IMR-90 (cell line): ENCODE data around the gene USP40. TPM values are rescaled to one million over a fixed set of nuclear protein-coding genes. Genes with fewer than 3 reads are reported as not detected.

Experiments used
- ATAC-seq: fragments of 200-7000 bp; cut with Tn5 transposase; 2 replicates; pipeline ENCODE4 v1.9.1; 2020; ENCODE audit warnings: low read depth, mild to moderate bottlenecking, moderate library complexity
- BruUV-seq: library from RNA; stranded (reverse); fragments of 400-500 nt; replicated peaks from 2 replicates; lab custom pipeline; 2021; lab: Mats Ljungman, UMichigan
- CTCF ChIA-PET: fragments of 300-600 bp; formaldehyde crosslinking; extraction: SDS; loops from one replicate; lab custom pipeline; 2021; ENCODE audit warnings: antibody characterized with exemption; lab: Yijun Ruan, JAX
- POLR2A ChIA-PET: fragments of 300-600 bp; sonication (Branson Sonifier 250); formaldehyde crosslinking; loops from one replicate; lab custom pipeline; 2022; ENCODE audit warnings: antibody characterized with exemption; ENCODE audit not compliant: unreplicated experiment; lab: Charles Lee
- DNase-seq: peaks from one replicate; pipeline ENCODE4 v3.0.0; 2013
- H2AFZ ChIP-seq: replicated peaks from 2 replicates; pipeline ENCODE3; 2013; ENCODE audit warnings: low read length, mild to moderate bottlenecking; ENCODE audit not compliant: poor library complexity
- H2AK5ac ChIP-seq: 2 replicates; pipeline ENCODE4 v1.6.1; 2013; ENCODE audit warnings: low read depth, low read length, inconsistent platforms
- H2AK9ac ChIP-seq: replicated peaks from 2 replicates; pipeline ENCODE3; 2013; ENCODE audit warnings: mild to moderate bottlenecking, low read depth, low read length, moderate library complexity; ENCODE audit not compliant: poor library complexity
- H2BK120ac ChIP-seq: 2 replicates; pipeline ENCODE4 v1.6.1; 2013; ENCODE audit warnings: low read depth, low read length, inconsistent platforms
- H2BK15ac ChIP-seq: 3 replicates; pipeline ENCODE4 v1.6.1; 2013; ENCODE audit warnings: low read depth, low read length, inconsistent platforms
- H2BK20ac ChIP-seq: 2 replicates; pipeline ENCODE4 v1.6.1; 2013; ENCODE audit warnings: low read depth, mild to moderate bottlenecking, inconsistent platforms, low read length, moderate library complexity
- H2BK5ac ChIP-seq: 2 replicates; pipeline ENCODE4 v1.6.1; 2013; ENCODE audit warnings: mild to moderate bottlenecking, low read depth, low read length, inconsistent platforms; ENCODE audit not compliant: poor library complexity, severe bottlenecking
- H3K14ac ChIP-seq: replicated peaks from 2 replicates; pipeline ENCODE4 v1.6.1; 2013; ENCODE audit warnings: low read depth, low read length, inconsistent platforms
- H3K18ac ChIP-seq: 2 replicates; pipeline ENCODE4 v1.6.1; 2013; ENCODE audit warnings: low read depth, low read length, control low read depth
- H3K23ac ChIP-seq: 2 replicates; pipeline ENCODE4 v1.6.1; 2013; ENCODE audit warnings: low read depth, low read length, inconsistent platforms
- H3K27ac ChIP-seq: 2 replicates; pipeline ENCODE4 v1.5.1; 2013; ENCODE audit warnings: mild to moderate bottlenecking, control low read depth, low read length; ENCODE audit not compliant: insufficient read depth
- H3K27me3 ChIP-seq: 2 replicates; pipeline ENCODE4 v1.6.1; 2013; ENCODE audit warnings: low read length; ENCODE audit not compliant: control insufficient read depth, insufficient read depth
- H3K36me3 ChIP-seq: 2 replicates; pipeline ENCODE4 v1.6.1; 2013; ENCODE audit warnings: low read length, mixed read lengths; ENCODE audit not compliant: control insufficient read depth, insufficient read depth
- H3K4ac ChIP-seq: 2 replicates; pipeline ENCODE4 v1.6.1; 2013; ENCODE audit warnings: low read depth, low read length, inconsistent platforms
- H3K4me1 ChIP-seq: 2 replicates; pipeline ENCODE4 v1.6.1; 2013; ENCODE audit warnings: low read length, mixed read lengths; ENCODE audit not compliant: control insufficient read depth, insufficient read depth
- H3K4me2 ChIP-seq: 2 replicates; pipeline ENCODE4 v1.6.1; 2013; ENCODE audit warnings: low read depth, mild to moderate bottlenecking, control low read depth, low read length, moderate library complexity
- H3K4me3 ChIP-seq: 2 replicates; pipeline ENCODE4 v1.5.1; 2013; ENCODE audit warnings: low read depth, mild to moderate bottlenecking, control low read depth, low read length, moderate library complexity; ENCODE audit not compliant: insufficient read depth
- H3K56ac ChIP-seq: 2 replicates; pipeline ENCODE4 v1.6.1; 2013; ENCODE audit warnings: low read length, inconsistent platforms; ENCODE audit not compliant: insufficient read depth; ENCODE audit errors: extremely low read depth
- H3K79me1 ChIP-seq, 2 experiments: 2 replicates each; pipeline ENCODE4 v1.6.1; 2013; ENCODE audit warnings: low read length in 2 of 2, inconsistent platforms in 1 of 2, low read depth in 1 of 2
- H3K9ac ChIP-seq: 2 replicates; pipeline ENCODE4 v1.6.1; 2013; ENCODE audit warnings: low read depth, low read length, control low read depth
- H3K9me1 ChIP-seq: 2 replicates; pipeline ENCODE4 v1.6.1; 2013; ENCODE audit warnings: low read length, inconsistent platforms; ENCODE audit not compliant: insufficient read depth
- H3K9me3 ChIP-seq: 2 replicates; pipeline ENCODE4 v1.6.1; 2013; ENCODE audit warnings: low read length; ENCODE audit not compliant: control insufficient read depth, insufficient read depth
- H4K20me1 ChIP-seq: 2 replicates; pipeline ENCODE4 v1.6.1; 2013; ENCODE audit warnings: low read length, inconsistent platforms; ENCODE audit not compliant: insufficient read depth
- H4K5ac ChIP-seq: 2 replicates; pipeline ENCODE4 v1.6.1; 2013; ENCODE audit warnings: mild to moderate bottlenecking, low read depth, low read length, control low read depth
- H4K8ac ChIP-seq, 2 experiments: 2 replicates each; pipeline ENCODE4 v1.6.1; 2013; ENCODE audit warnings: low read depth in 2 of 2, low read length in 2 of 2, control low read depth in 1 of 2, inconsistent platforms in 1 of 2
- H4K91ac ChIP-seq: 2 replicates; pipeline ENCODE4 v1.6.1; 2013; ENCODE audit warnings: low read depth, low read length, inconsistent platforms; ENCODE audit not compliant: insufficient read depth
- MAZ ChIP-seq: IDR thresholded peaks from 2 replicates; pipeline ENCODE4 v1.6.1; 2012; ENCODE audit warnings: low read depth, mild to moderate bottlenecking, low read length, improper control_type of control experiment, moderate library complexity, borderline replicate concordance
- NFE2L2 ChIP-seq: fragments of 150-350 bp; IDR thresholded peaks from 2 replicates; pipeline ENCODE4 v1.6.1; 2016; ENCODE audit warnings: low read depth, mild to moderate bottlenecking, low read length
- RCOR1 ChIP-seq: IDR thresholded peaks from 2 replicates; pipeline ENCODE4 v1.6.1; 2012; ENCODE audit warnings: mild to moderate bottlenecking, low read length, improper control_type of control experiment; ENCODE audit not compliant: insufficient replicate concordance
- SMC3 ChIP-seq: fragments of 150-350 bp; IDR thresholded peaks from 2 replicates; pipeline ENCODE4 v1.6.1; 2016; ENCODE audit warnings: low read depth, mild to moderate bottlenecking, antibody characterized with exemption, low read length, moderate library complexity
- WGBS, 2 experiments: methylation state at CpG; one replicate each; pipeline versions ENCODE4 v1.1.5 to v1.1.7; 2013; ENCODE audit warnings: missing lambda C conversion rate in 2 of 2; ENCODE audit not compliant: insufficient read length in 1 of 2; ENCODE audit errors: extremely low coverage in 2 of 2; 5-methylcytosine and 5-hydroxymethylcytosine counted together
- dilution Hi-C: fragments of 300-500 bp; cut with HindIII; formaldehyde crosslinking; loops from one replicate; pipeline ENCODE4 v1.14.3; 2018; ENCODE audit warnings: low sequenced_read_pairs; ENCODE audit not compliant: unreplicated experiment
- in situ Hi-C: fragments of 300-500 bp; cut with MboI; formaldehyde crosslinking; loops from 3 replicates; pipeline ENCODE4 v1.14.3; 2019; ENCODE audit warnings: low sequenced_read_pairs, inconsistent platforms, mixed read lengths
- intact Hi-C: fragments of 100-400 bp; cut with micrococcal nuclease; formaldehyde crosslinking; loops from 2 replicates; pipeline ENCODE4 v1.10.0; 2022
- polyA plus RNA-seq, 3 experiments: library from polyadenylated mRNA; depleted of rRNA; stranded (reverse); fragments of >200 nt; gene quantifications; 2 replicates each; pipeline ENCODE4 v1.2.3, GENCODE V29; 2012; ENCODE audit warnings: low replicate concordance in 1 of 3
- total RNA-seq: library from RNA; depleted of rRNA; stranded (reverse); fragments of >200 nt; gene quantifications from 2 replicates; pipeline ENCODE4 v1.2.3, GENCODE V29; 2012
- TF ChIP-seq, protein P1 (sequence below): conservative IDR thresholded peaks from 2 replicates; pipeline ENCODE4 v1.5.1; 2012; ENCODE audit warnings: mild to moderate bottlenecking, low read depth, low read length, improper control_type of control experiment

Gene USP40
- total and polyA plus RNA-seq, 2 of the 4 experiments (the other 2 are of a cell fraction): 30.1 to 30.8 TPM

DNA sequence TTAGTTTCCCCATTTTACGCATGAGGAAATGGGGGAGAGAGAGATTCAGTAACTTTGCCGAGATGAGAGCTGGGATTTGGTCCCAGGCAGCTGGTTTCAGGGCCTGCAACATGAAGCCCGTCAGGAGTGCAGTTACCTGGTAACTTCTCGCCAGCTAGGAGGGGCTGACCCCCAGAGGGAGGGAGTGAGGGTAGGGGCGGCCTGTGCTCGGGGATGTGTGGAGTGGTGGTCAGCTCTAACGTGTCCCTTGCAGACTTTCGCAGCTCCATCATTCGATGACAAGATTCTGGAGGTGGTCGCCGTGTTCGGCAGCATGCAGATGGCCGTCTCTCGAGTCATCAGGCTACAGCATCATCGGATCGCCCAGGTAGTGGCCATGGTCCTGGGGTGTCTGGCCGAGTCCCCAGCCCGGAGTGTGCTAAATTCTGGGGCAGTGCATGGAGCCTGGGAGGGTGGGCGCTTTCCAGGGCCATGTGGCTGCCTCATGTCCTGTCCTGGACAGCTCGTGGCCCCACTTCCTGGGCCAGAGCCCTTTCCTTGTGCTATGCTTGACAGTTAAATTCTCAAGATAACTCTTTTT lies 108.5 kb downstream of the USP40 start:
- POLR2A ChIA-PET: no interaction called here
- intact Hi-C loops: no loop called here
- Histone ChIP-seq H3K4me2 (no peak overlapping the region), H3K9ac (no peak overlapping the region), H2AK5ac (no peak overlapping the region), H3K36me3 (peaks cover 55% of the 10 kb centered on the region), H3K9me1 (peaks cover 4% of the 10 kb centered on the region; the same call in 1 of the 2 replicates), H2BK15ac (no peak overlapping the region), H2AFZ (no peak overlapping the region), H4K8ac (no peak overlapping the region), H2BK120ac (no peak overlapping the region), H3K18ac (no peak overlapping the region), H3K27me3 (no peaks in the 10 kb centered on the region), H4K20me1 (no peaks in the 10 kb centered on the region), H3K79me1 (no peaks in the 10 kb centered on the region), H3K14ac (no peak overlapping the region), H3K23ac (no peak overlapping the region), H4K91ac (no peak overlapping the region), H3K56ac (no peak overlapping the region), H2BK5ac (no peak overlapping the region), H3K9me3 (no peaks in the 10 kb centered on the region), H3K4ac (no peak overlapping the region), H4K5ac (no peak overlapping the region), H2BK20ac (no peak overlapping the region), H3K4me3 (no peak overlapping the region), H3K4me1 (no peaks in the 10 kb centered on the region), H2AK9ac (no peak overlapping the region), H3K27ac (no peak overlapping the region)
- dilution Hi-C loops: no loop called here
- in situ Hi-C loops: loop anchor here (25.0 kb wide), 1 partner anchor 379 kb away; no protein-coding TSS in a partner anchor
- CTCF ChIA-PET: no interaction called here
- TF ChIP-seq, protein P1, sequence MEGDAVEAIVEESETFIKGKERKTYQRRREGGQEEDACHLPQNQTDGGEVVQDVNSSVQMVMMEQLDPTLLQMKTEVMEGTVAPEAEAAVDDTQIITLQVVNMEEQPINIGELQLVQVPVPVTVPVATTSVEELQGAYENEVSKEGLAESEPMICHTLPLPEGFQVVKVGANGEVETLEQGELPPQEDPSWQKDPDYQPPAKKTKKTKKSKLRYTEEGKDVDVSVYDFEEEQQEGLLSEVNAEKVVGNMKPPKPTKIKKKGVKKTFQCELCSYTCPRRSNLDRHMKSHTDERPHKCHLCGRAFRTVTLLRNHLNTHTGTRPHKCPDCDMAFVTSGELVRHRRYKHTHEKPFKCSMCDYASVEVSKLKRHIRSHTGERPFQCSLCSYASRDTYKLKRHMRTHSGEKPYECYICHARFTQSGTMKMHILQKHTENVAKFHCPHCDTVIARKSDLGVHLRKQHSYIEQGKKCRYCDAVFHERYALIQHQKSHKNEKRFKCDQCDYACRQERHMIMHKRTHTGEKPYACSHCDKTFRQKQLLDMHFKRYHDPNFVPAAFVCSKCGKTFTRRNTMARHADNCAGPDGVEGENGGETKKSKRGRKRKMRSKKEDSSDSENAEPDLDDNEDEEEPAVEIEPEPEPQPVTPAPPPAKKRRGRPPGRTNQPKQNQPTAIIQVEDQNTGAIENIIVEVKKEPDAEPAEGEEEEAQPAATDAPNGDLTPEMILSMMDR: no peak
- TF ChIP-seq RCOR1 (no peak), MAZ (no peak), SMC3 (no peak), NFE2L2 (no peak)
- BruUV-seq: no TSS peak
- no peak for DNase-seq
- no peak for ATAC-seq
- WGBS, 2 experiments: 91% methylated on average over 7 of the region's 20 CpGs; no CpG with 5 or more reads in 1 of the 2 experiments
